NCI-H2227 (cell line): ENCODE results near the gene CFAP251.

Experiments used
- DNase-seq: peaks from one replicate; lab custom pipeline; 2025; ENCODE audit not compliant: unreplicated experiment; lab: John Stamatoyannopoulos, UW

Gene CFAP251

GRCh38 chr12:121946313-121947025 lies 28.1 kb downstream of the CFAP251 start:
- no peak for DNase-seq

- DNase-seq = no peak
Observed at GRCh38 chr12:121947981-121948380, 29.6 kb downstream of the CFAP251 start.

DNA sequence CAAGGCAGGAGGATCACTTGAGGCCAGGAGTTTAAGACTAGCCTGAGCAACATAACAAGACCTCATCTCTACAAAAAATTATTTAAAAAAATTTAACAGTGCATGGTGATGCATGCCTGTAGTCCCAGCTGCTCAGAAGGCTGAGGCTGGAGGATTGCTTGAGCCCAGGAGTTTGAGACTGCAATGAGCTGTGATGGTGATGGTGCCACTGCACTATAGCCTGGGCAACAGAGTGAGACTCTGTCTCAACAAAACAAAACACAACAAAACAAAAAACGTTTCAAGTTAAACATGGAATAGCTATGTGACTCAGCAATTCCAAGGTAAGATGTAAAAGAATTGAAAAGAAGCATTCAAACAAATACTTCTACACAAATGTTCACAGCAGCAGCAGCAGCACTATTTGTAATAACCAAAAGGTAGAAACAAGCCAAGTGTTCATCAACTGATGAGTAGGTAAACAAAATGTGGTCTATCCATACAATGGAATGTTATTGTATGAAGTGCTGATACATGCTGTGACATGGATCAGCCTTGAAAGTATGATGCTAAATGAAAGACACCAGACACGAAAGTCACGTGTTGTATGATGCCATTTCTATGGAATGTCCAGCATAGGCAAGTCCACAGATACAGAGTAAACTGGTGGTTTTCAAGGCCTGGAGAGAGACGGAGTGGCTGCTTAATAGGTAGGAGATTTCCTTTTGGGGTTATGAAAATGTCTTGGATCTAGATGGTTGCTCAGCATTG lies 31.4 kb downstream of the CFAP251 start:
- DNase-seq = no peak

- no peak for DNase-seq
Observed at GRCh38 chr12:121953117-121953692, 34.8 kb downstream of the CFAP251 start.

DNA sequence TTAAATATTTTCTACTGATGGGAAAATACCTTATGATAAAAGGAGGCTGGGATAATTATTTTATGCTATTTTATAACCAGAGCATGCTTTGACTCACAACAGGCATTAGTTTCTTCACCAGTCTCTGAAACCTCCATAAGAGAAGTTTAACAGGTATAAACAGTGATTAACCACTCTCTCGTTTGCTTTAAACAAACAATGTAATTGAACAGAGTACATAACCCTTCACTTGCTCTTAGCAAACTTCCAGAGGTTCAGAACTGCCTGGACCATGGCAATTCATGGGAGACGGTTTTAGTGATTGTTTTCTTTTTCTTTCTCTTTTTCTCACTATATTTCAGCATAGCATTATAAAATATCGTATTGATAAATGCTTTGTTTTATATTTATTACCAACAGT lies 35.3 kb downstream of the CFAP251 start:
- DNase-seq = no peak

DNA sequence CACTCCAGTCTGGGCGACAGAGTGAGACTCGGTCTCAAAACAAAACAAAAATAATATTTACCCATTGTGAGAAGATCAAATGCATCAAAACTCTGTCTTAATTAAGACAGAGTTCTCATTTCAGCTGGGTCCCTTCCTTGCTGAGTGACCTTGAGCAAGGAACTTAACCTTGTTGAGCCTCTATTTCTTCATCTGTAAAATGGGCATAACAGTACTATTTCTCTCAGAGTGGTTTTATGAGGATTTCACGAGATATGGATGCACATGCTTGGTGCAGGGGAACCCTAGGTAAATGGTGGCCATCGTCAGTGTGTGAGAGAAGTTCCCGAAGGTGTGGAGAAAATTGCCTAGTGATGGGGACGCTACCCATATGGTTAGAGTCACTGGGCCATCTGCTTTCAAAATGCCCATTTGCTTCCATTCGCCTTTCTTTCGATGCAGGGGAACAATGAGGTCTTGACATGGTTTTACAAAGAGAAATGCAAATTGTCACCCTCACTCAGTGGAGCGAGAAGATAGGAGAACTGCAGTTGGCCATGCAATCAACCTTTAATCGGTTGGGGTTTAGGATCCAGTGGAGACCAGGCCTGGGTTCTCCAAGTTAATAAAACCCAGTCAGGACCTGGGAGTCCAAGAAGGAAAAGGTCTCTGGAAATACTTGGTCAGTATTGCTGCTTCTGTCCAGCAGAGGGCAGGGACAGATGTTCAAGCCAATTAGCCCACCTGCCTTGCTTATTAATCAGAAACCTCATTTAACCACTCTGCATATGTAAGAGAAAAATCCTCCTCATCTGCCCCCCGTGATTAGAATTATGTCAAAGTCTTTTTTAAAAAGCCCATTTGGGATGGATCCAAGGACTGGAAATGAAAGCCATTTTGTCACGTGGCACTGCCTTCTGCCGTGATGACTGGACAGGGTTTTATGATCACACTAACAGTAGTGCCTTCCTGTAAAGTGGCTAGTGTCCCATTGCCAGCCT lies 37.2 kb downstream of the CFAP251 start:
- DNase-seq = no peak

DNA sequence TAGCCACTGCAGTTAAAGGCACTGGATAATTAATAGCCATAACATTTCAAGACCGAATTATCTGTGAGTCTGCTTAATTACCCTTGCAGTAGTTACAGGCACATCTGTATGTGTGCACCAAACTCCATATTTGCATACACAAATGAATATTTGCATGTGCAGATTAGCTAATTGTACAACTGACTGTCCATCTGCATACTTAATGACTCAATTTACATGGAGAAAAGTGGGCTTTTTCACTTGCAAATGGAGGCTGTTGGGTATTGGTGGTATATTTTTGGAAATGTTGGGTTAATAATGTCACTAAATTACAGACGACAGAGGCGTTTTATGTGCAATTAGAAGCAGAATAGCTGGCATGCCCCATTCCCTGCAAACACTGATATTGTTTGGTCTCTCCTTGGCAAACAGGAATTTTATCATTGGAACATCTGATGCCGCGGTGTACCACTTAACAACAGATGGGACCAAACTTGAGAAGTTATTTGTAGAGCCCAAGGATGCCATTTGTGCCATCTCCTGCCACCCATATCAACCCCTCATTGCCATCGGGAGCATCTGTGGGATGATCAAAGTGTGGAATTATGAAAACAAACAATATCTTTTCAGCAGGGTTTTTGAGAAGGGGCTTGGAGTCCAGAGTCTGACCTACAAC lies 39.6 kb downstream of the CFAP251 start:
- DNase-seq = no peak

- DNase-seq = no peak
Observed at GRCh38 chr12:121958541-121959240, 40.3 kb downstream of the CFAP251 start.

DNA sequence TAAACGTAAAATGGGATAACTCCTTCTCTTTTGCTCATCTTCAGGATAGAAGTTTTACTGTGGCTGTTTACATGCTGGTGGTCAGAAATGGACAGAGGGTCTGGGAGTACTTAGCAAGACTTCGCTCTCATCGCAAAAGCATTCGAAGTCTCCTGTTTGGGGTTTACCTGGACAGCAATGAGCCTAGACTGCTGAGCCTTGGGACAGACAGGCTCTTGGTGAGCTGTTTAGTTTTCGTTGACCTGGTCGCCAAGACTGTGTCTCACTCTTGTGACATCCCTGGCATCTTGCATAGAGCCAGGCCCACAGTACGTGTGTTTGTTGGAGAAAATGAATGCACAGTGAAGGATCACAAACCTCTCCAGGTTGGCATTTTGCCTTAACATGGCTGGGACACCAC lies 42.1 kb downstream of the CFAP251 start:
- no peak for DNase-seq

DNA sequence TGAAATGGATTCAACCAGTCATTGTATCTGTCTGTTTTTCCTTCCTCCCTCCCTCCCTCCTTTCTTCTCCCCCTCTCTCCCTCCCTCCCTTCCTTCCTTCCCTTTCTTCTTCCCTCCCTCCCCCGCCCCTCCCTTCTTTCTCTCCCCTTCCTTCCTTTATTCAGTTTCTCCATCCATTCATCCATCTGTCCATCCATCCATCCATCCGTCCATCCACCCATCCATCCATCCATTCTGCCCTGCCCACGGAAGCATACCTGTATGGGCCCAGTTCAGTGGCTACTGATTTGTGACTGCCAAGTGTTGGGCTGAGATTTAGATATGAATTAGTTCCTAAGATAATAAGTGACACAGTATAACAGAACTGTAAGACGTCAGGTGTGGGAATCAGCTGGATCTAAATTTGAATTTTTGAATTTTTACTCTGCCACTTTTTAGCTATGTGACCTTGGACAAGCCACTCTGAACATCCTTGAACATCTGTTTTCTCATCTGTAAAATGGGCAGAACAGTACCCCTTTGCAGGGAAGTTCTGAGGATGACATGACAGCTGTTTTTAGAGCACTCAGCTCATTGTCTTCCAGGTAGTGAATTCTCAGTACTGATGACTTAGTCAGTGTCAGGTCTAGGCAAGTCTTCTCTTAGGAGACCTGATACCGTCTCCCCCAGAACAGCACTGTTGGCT lies 42.9 kb downstream of the CFAP251 start:
- DNase-seq = no peak

- no peak for DNase-seq
Observed at GRCh38 chr12:121963341-121964018, 45.1 kb downstream of the CFAP251 start.

DNA sequence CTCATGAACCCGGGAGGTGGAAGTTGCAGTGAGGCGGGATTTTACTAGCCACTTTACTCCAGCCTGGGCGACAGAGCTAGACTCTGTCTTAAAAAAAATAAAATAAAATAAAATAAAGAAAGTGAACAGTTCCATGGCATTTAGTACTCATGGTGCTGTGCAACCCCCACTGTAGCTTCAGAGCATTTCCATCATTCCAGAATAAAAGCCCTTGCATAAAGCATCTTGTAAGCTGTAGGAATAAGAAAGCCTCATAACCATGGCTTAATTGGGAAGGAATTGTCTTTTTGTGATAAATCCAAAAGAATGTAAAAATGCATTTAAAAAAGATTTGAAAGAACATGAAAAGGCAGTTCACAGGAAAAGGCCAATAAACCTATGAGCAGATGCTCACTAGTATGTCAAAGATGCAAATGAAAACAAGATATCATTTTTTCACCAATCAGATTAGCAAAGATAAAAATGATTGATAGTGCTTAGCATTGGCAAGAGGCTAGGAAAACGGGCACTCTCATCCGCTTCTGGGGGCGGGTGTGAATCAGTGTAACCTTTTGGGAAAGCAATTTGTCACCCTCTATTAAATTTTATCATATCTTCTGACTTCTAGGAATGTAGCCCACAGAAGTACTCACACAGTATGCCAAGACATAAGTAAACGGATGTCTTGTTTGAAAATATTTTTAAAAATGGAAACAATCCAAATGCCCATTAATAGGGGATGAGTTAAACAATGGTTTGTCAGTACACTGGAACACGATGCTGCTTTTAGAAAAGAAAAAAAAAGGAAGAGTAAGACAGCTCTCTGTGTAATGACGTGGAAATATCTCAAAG lies 46.6 kb downstream of the CFAP251 start:
- DNase-seq = no peak

DNA sequence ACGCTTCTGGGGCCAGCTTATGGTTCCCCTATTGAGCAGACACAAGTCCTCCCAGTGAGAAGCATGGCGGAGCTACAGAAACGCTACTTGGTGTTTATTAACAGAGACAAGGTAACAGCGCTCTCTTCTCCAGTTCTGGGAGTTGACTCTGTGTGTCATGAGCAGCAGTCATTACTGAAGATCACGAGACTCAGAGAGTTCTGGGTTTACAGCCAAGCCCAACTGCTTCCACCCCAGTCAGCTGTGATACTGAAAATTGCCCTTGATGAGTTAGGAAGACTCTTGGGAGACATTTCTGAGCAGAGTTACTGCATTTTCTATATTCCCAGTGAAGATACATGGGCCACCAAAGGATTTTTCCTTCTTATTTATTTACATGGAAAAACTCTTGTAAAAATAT lies 48.6 kb downstream of the CFAP251 start:
- no peak for DNase-seq

GRCh38 chr12:121968876-121969275 lies 50.5 kb downstream of the CFAP251 start:
- DNase-seq = no peak

GRCh38 chr12:121969726-121970125 lies 51.3 kb downstream of the CFAP251 start:
- DNase-seq = no peak

GRCh38 chr12:121970581-121971300 lies 52.3 kb downstream of the CFAP251 start:
- DNase-seq = peak; percentile 14
